GM21447 (cell line): ENCODE data around the gene MED12L.

Experiments used
- ATAC-seq: cut with Tn5 transposase; IDR thresholded peaks from one replicate; pipeline ENCODE4 v1.9.1; 2021; ENCODE audit not compliant: unreplicated experiment

The MED12L gene

GRCh38 chr3:151283907-151284461, 198.5 kb downstream of the MED12L start:
- ATAC-seq, result no peak

GRCh38 chr3:151285940-151286339, 200.5 kb downstream of the MED12L start:
- ATAC-seq, result no peak

- no peak for ATAC-seq
Observed at GRCh38 chr3:151289445-151289844, 204.0 kb downstream of the MED12L start.

- no peak for ATAC-seq
Observed at GRCh38 chr3:151290673-151291072, 205.2 kb downstream of the MED12L start.

- ATAC-seq, result no peak
Observed at GRCh38 chr3:151293127-151293526, 207.7 kb downstream of the MED12L start.

- ATAC-seq, result no peak
Observed at GRCh38 chr3:151296226-151296625, 210.8 kb downstream of the MED12L start.

GRCh38 chr3:151297429-151297828, 212.0 kb downstream of the MED12L start:
- no peak for ATAC-seq

- ATAC-seq, result no peak
Observed at GRCh38 chr3:151299006-151299405, 213.5 kb downstream of the MED12L start.

GRCh38 chr3:151300539-151300938, 215.1 kb downstream of the MED12L start:
- no peak for ATAC-seq

- ATAC-seq, result no peak
Observed at GRCh38 chr3:151301787-151302186, 216.3 kb downstream of the MED12L start.

- no peak for ATAC-seq
Observed at GRCh38 chr3:151303751-151304150, 218.3 kb downstream of the MED12L start.

GRCh38 chr3:151305060-151305774, 219.8 kb downstream of the MED12L start:
- no peak for ATAC-seq

- ATAC-seq, result no peak
Observed at GRCh38 chr3:151305775-151306151, 220.3 kb downstream of the MED12L start.

GRCh38 chr3:151306168-151306810, 220.8 kb downstream of the MED12L start:
- no peak for ATAC-seq

- ATAC-seq, result no peak
Observed at GRCh38 chr3:151307131-151307530, 221.7 kb downstream of the MED12L start.

- no peak for ATAC-seq
Observed at GRCh38 chr3:151307583-151308488, 222.4 kb downstream of the MED12L start.

- ATAC-seq, result no peak
Observed at GRCh38 chr3:151309566-151309965, 224.1 kb downstream of the MED12L start.

GRCh38 chr3:151312972-151313371, 227.5 kb downstream of the MED12L start:
- no peak for ATAC-seq

GRCh38 chr3:151314137-151314536, 228.7 kb downstream of the MED12L start:
- ATAC-seq, result no peak

GRCh38 chr3:151314593-151314992, 229.1 kb downstream of the MED12L start:
- ATAC-seq, result no peak

GRCh38 chr3:151315136-151315535, 229.7 kb downstream of the MED12L start:
- no peak for ATAC-seq
